ENCODE results near the gene TIMM50.

TIMM50 gene

DNA sequence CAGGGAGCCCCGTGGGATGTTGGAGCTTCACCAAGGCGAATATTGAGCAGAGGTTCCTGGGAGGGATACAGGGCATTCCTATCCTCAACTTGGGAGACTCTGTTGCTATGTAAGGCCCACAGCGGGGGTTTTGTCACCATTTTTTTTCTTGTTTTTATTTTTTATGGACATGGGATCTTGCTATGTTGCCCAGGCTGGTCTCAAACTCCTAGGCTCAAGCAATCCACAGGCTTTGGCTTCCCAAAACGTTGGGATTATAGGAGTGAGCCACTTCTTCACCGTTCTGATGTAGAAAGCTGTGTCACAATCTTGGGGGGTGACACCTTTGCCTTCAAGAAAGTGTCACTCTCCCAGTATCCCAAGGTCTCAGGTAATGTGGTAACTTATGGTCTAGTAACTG is 20.7 kb downstream of the TIMM50 start:
- no peak for TF ChIP-seq FOXP2 (optimal IDR thresholded peaks at IDR 0.05; ENCODE audit: borderline replicate concordance, extremely low read depth, extremely low read length, insufficient read depth)
- TF ChIP-seq, protein P1, sequence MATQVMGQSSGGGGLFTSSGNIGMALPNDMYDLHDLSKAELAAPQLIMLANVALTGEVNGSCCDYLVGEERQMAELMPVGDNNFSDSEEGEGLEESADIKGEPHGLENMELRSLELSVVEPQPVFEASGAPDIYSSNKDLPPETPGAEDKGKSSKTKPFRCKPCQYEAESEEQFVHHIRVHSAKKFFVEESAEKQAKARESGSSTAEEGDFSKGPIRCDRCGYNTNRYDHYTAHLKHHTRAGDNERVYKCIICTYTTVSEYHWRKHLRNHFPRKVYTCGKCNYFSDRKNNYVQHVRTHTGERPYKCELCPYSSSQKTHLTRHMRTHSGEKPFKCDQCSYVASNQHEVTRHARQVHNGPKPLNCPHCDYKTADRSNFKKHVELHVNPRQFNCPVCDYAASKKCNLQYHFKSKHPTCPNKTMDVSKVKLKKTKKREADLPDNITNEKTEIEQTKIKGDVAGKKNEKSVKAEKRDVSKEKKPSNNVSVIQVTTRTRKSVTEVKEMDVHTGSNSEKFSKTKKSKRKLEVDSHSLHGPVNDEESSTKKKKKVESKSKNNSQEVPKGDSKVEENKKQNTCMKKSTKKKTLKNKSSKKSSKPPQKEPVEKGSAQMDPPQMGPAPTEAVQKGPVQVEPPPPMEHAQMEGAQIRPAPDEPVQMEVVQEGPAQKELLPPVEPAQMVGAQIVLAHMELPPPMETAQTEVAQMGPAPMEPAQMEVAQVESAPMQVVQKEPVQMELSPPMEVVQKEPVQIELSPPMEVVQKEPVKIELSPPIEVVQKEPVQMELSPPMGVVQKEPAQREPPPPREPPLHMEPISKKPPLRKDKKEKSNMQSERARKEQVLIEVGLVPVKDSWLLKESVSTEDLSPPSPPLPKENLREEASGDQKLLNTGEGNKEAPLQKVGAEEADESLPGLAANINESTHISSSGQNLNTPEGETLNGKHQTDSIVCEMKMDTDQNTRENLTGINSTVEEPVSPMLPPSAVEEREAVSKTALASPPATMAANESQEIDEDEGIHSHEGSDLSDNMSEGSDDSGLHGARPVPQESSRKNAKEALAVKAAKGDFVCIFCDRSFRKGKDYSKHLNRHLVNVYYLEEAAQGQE (IDR thresholded peaks at IDR 0.05; ENCODE audit: insufficient read depth in 1 of 2, low read depth in 2 of 2, low read length in 2 of 2) = no peak
- no peak for TF ChIP-seq TAF1 (IDR thresholded peaks at IDR 0.05; ENCODE audit: borderline replicate concordance, insufficient read depth, low read length)
- no peak for TF ChIP-seq SIN3A (IDR thresholded peaks at IDR 0.05; ENCODE audit: borderline replicate concordance, insufficient read depth, low read length)
- TF ChIP-seq POLR2AphosphoS5 (IDR thresholded peaks at IDR 0.05; ENCODE audit: low read depth, low read length) = no peak

DNA sequence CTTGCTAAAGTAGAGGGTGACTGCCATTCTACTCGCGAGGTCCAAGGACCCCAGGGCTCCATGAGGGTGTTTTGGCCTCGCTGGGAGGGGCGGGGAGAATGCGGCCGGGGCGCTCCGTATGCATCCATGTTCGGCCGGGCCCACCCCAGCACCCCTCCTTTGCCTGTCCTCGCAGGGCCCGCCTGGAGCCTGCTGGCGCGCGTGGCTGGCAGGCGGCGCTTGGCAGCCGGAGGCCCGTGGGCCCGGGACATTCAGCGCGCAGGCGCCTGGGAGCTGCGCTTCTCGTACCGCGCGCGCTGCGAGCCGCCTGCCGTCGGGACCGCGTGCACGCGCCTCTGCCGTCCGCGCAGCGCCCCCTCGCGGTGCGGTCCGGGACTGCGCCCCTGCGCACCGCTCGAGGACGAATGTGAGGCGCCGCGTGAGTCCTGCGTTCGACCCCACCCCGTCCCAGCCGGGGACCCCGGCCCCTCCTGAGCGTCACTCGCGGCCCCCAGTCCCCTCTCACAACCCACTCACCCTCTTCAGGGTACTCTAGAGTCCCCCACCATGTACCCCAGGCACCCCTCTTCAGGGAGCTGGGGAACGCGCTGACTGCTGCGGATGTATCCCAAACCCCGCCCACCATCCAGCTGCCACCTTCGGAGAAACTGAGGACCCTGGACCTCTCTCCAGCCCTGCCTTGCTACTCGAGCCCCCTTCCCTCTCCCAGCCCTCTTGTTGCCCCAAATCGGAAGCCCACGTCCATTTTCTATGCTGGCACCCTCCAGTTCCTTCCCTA is 22.2 kb downstream of the TIMM50 start:
- TF ChIP-seq SIN3A (IDR thresholded peaks at IDR 0.05; ENCODE audit: borderline replicate concordance, insufficient read depth, low read length) (no peak), POLR2AphosphoS5 (IDR thresholded peaks at IDR 0.05; ENCODE audit: low read depth, low read length) (no peak), FOXP2 (optimal IDR thresholded peaks at IDR 0.05; ENCODE audit: borderline replicate concordance, extremely low read depth, extremely low read length, insufficient read depth) (peak; percentile 92), TAF1 (IDR thresholded peaks at IDR 0.05; ENCODE audit: borderline replicate concordance, insufficient read depth, low read length) (no peak)
- TF ChIP-seq, protein P1 (IDR thresholded peaks at IDR 0.05; ENCODE audit: insufficient read depth in 1 of 2, low read depth in 2 of 2, low read length in 2 of 2) = no peak

DNA sequence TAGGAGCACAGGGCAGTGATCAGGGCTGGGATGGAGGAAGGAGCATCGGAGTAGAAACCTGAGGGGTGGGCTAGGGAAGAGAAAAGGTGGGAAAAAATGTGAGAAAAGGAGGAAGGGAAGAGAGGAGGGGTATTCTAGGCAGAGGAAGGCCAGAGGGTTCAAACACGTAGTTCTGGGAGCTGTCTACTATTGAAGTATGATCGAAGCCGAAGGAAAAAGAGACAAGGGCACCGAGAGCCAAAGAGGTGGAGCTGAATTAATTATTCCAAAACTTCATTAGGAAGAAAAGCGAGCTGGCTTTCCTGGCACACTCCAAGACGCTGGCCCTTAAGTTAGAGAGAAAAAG is 25.9 kb downstream of the TIMM50 start:
- TF ChIP-seq SIN3A (IDR thresholded peaks at IDR 0.05; ENCODE audit: borderline replicate concordance, insufficient read depth, low read length) (no peak), POLR2AphosphoS5 (IDR thresholded peaks at IDR 0.05; ENCODE audit: low read depth, low read length) (no peak), FOXP2 (optimal IDR thresholded peaks at IDR 0.05; ENCODE audit: borderline replicate concordance, extremely low read depth, extremely low read length, insufficient read depth) (no peak), TAF1 (IDR thresholded peaks at IDR 0.05; ENCODE audit: borderline replicate concordance, insufficient read depth, low read length) (no peak)
- TF ChIP-seq, protein P1 (IDR thresholded peaks at IDR 0.05; ENCODE audit: insufficient read depth in 1 of 2, low read depth in 2 of 2, low read length in 2 of 2) = no peak

DNA sequence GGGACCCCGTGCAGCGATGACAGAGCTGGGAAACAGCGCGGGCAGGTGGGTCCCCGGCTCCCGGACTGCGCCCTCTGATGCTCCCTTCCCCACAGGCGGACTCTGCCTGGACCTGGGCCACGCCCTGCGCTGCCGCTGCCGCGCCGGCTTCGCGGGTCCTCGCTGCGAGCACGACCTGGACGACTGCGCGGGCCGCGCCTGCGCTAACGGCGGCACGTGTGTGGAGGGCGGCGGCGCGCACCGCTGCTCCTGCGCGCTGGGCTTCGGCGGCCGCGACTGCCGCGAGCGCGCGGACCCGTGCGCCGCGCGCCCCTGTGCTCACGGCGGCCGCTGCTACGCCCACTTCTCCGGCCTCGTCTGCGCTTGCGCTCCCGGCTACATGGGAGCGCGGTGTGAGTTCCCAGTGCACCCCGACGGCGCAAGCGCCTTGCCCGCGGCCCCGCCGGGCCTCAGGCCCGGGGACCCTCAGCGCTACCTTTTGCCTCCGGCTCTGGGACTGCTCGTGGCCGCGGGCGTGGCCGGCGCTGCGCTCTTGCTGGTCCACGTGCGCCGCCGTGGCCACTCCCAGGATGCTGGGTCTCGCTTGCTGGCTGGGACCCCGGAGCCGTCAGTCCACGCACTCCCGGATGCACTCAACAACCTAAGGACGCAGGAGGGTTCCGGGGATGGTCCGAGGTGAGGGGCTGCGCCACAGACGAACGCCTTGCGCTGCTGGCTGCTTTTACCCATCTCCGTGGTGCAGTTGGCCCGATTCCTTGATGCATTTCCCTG is 26.5 kb downstream of the TIMM50 start:
- TF ChIP-seq FOXP2 (optimal IDR thresholded peaks at IDR 0.05; ENCODE audit: borderline replicate concordance, extremely low read depth, extremely low read length, insufficient read depth) (peak; percentile 32), SIN3A (IDR thresholded peaks at IDR 0.05; ENCODE audit: borderline replicate concordance, insufficient read depth, low read length) (0 out of 2 replicates have a peak, but pooled peaks have one; percentile 53), TAF1 (IDR thresholded peaks at IDR 0.05; ENCODE audit: borderline replicate concordance, insufficient read depth, low read length) (0 out of 2 replicates have a peak, but pooled peaks have one; percentile 11), POLR2AphosphoS5 (IDR thresholded peaks at IDR 0.05; ENCODE audit: low read depth, low read length) (peak; percentile 67)
- TF ChIP-seq, protein P1 (IDR thresholded peaks at IDR 0.05; ENCODE audit: insufficient read depth in 1 of 2, low read depth in 2 of 2, low read length in 2 of 2) = no peak
